Stimulated activated CD8-positive, alpha-beta memory T cell treated with anti-CD3 and anti-CD28 coated beads, Interleukin-7, amount 100 ng/mL, for 24 hours (primary cell): ENCODE results near the gene UCK1.

Experiments used
- DNase-seq: peaks from one replicate; pipeline ENCODE4 v3.0.0-alpha.2; 2020; ENCODE audit warnings: low read depth

Gene UCK1

DNA sequence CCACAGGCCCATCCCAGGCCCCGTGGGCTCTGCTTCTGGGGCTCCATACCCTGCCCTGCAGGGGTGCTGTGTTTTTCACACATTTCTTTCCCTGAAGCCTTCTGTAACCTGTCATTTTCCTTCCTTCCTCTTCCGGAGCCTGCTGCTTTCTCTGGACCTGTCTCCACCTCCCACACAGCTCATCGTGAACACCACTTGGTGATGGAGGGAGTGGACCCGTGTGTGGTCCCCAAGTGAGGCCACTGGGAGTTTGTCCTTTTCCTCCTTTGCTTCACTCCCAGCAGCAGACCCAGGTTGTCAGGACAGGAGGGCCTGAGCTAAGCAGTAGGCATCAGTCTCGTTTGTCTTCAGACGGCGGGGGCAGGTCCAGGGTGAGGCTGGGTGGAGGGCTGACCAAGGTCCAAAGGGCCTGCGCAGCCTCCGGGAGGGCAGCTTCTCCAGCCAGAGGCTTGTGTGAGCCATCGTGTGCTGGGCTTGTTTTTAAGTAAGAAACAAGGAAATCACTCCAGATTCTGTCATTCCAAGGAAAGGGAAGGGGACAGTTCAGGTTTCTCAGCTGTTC, 34.1 kb downstream of the UCK1 start:
- DNase-seq, result no peak

- DNase-seq, result no peak
These were observed 35.3 kb downstream of the UCK1 start for GRCh38 chr9:131495785-131496184.

- no peak for DNase-seq
These were observed 36.7 kb downstream of the UCK1 start for GRCh38 chr9:131494296-131494870.

- DNase-seq, result no peak
These were observed 39.0 kb downstream of the UCK1 start for GRCh38 chr9:131492070-131492469.

DNA sequence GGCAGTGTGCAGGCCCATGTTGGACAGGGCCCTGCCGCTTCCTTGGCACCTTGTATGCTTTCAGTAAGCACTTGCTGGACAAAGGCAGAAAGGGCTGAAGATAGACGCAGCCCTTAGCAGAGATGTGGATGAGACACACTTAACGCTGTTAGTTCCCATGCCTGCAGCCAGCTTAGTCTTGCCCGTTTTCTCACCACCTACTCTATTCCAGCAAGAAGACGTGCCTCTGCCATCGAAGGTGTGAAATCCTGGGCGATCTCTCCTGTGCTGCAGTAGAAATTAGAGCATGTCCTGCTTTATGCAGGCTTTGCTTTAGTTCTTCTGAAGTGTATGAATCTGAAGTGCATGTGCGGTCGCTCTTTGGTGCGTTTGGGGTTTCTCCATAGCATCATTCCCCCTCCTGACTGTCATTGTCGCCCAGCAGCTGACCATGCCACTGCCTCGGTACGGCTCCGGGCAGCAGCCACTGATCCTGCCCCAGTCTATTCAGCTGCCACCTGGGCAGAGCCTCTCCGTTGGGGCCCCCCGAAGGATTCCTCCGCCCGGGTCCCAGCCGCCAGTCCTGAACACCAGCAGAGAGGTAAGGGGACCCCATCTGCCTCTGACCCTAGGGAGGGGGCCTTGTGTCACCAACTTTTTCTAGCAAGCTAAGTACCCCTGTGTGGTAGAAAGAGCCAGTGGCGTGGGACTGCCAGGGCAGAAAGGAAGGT, 39.9 kb downstream of the UCK1 start:
- no peak for DNase-seq

DNA sequence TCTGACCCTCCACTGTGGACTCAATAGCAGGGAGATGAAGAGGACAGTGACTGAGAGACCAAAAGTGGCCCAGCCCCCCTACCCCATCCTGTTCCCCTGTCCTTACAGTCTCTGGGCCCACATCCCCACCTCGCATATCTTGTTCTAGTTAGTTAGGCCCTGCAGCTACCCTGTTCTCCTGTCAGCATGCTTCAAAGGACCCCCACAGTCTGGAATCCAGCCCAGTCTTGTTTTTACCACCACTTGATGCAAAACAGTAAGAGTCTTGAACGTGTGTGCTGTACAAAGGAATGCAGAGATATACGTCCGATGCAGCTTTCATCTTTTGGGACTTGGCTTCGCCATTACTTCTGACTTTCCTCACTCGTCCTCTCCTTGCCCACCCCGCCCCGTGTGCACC, 40.5 kb downstream of the UCK1 start:
- DNase-seq, result no peak

DNA sequence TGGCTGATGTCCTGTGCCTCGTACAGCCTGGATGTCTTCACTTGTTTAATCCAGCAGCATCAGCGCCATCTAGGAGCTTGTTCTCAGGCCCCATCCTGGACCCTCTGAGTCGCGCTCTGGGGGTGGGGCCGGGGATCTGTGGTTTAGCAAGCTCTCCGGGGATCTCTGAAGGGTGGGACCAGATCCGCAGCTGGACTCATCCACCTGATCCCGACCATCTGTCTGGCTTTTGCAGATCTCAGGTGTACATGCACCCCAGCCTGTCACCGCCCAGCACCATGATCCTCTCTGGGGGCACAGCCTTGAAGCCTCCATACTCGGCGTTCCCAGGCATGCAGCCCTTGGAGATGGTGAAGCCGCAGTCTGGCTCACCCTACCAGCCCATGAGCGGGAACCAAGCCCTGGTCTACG, 43.4 kb downstream of the UCK1 start:
- no peak for DNase-seq

GRCh38 chr9:131487001-131487400, 44.1 kb downstream of the UCK1 start:
- DNase-seq, result no peak

- DNase-seq, result no peak
These were observed 45.2 kb downstream of the UCK1 start for GRCh38 chr9:131485728-131486422.

DNA sequence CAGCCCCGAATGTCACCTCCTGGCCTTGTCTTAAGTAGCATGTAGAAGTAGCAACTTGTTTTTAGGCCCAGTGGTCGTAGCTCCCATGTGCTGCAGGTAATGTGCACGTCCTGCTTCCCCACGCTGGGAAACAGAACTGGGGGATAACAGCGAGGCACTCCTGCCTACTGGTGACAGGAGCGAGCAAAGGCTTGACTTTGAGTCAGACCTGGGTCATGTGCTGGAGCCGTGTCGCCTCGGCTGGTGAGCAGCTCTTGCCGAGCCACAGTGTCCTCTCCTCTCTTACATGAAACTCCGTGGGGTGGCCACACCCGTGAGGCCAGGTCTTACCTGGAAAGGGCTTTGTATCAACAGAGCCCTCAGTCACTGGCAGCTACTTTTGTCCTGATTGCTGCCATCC, 45.9 kb downstream of the UCK1 start:
- DNase-seq, result no peak

DNA sequence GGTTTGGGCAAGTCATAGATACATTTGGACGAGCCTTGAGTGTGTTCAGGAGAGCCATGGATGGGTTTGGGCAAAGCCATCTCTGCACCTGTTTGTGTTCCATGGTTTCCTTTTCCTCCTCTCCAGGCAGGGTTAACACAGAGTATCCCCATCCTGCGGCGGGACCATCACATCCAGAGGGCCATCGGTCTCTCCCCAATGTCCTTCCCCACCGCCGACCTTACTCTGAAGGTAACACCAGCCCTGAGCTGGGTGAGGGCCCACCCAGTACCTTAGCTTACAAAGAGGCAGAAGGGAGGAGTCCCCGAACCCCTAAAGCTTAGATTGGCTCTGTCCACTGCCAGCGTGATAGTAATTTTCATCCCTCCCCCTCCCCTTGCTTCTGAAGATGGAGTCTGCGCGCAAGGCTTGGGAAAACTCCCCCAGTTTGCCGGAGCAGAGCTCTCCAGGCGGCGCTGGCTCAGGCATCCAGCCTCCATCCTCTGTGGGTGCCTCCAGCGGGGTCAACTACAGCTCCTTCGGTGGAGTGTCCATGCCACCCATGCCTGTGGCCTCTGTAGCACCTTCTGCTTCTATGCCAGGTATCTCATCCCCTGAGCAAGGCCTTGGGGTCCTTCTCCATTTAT, 46.4 kb downstream of the UCK1 start:
- no peak for DNase-seq

DNA sequence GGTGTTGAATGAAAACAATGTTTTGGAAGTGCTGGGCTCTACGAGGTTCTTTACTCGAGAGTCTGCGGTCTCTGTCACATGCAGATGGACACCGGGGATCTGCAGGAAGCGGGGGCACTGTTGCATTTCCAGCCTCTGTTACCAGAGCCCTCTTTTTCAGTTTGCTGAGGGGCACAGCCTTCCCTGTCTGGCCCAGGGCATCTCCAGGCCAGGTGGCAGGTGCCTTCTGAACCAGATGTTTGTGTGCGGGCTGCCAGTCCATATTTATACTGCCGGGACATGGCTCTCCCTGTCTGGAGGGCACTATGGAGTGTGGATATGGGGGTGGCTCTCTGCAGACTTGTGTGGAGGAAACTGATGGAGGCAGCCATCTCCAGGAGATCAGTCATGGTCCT, 47.0 kb downstream of the UCK1 start:
- DNase-seq, result no peak

DNA sequence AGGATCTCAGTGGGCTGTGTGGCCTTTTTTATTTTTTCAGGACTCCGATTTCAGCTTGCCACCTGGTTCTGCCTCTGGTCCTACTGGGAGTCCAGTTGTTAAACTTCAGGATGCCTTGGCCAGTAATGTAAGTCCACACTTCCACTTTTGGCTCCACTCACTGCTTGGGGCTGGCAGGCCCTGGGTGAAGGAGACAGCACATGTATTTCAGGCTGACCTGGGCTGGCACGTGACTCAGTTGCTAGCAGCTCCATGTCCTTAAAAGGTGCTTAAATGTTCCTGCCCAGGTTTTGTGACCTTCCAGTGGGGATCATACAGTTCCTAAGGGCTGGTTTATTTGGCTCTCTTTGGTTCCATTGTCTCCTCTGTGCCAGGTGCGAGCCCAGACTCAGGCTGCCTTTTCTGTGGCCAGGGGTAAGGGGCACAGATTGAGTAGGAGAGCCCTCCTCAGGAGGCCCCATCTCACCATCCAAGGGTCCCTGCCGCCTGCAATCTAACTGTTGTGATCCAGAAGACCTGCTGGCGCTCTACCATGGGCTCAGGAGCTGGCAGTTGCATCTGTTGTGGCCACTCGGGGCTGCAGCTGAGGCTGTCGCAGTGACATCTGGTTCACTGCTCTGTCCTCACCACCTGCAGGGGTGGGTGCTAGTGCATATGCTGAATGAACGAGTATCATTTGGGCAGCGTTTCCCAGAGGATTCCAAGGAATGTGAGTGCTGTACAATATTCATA, 47.6 kb downstream of the UCK1 start:
- DNase-seq, result no peak

DNA sequence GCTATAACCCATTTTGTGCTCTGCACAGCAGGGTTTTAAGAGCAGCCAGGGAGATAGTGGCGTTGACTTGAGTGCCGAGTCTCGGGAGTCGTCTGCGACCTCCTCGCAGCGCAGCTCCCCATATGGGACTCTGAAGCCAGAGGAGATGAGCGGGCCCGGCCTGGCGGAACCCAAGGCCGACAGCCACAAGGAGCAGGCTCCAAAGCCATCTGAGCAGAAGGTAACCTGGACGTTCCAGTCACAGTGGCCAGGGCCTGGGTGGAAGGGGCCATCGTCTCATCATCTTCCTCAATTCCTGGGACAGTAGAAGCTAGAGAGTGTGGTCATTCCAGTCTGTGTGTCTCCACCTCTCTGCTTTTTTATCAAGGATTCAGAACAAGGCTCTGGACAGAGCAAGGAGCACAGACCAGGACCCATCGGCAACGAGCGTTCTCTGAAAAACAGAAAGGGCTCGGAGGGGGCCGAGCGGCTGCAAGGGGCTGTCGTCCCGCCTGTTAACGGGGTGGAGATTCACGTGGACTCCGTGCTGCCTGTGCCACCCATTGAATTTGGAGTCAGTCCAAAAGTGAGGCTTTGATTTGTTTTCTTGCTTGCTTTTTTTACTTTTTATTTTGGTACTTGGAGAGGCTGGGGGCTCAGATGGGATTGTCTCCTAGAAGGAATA, 48.6 kb downstream of the UCK1 start:
- DNase-seq, result no peak

GRCh38 chr9:131481441-131482342, 49.4 kb downstream of the UCK1 start:
- DNase-seq, result no peak

GRCh38 chr9:131480258-131480657, 50.8 kb downstream of the UCK1 start:
- no peak for DNase-seq

DNA sequence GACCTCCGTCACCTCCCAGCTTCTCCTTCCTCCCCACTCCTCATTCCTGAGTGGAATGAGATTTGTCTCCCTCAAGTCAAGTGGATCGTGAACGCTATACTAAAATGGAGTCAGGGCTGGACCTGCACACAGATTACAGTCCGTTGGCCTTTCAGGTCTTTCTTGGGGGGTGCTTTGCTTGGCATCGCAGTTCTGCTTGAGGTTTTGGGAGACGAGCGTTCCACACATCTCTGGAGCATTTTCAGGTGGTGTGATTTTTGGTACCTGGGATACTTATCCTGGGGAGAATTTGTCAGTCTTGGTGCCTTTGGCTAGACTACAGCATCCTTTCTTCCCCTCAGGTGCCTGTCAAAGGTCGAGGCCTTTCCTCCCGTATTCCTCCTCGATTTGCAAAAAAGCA, 52.2 kb downstream of the UCK1 start:
- DNase-seq, result no peak

DNA sequence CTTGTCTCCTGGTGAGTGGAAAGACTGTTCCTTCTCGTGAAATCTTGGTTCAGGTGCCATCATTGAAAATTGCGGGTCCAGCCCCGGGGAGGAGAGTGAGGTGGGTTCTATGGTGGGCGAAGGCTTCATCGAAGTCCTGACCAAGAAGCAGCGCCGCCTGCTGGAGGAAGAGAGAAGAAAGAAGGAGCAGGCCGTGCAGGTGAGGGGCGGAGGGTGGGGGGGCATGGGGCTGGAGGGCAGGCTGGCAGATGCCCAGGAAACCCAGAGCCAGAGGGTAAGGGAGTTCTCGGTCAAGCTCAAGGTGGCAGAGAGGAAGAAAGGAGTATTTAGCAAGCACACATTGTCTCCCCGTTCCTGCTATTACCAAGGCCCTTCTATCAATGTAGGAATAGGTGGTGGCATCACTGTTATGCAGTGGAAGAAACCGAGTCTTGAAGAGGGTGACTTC, 52.6 kb downstream of the UCK1 start:
- peak; percentile 27 for DNase-seq

DNA sequence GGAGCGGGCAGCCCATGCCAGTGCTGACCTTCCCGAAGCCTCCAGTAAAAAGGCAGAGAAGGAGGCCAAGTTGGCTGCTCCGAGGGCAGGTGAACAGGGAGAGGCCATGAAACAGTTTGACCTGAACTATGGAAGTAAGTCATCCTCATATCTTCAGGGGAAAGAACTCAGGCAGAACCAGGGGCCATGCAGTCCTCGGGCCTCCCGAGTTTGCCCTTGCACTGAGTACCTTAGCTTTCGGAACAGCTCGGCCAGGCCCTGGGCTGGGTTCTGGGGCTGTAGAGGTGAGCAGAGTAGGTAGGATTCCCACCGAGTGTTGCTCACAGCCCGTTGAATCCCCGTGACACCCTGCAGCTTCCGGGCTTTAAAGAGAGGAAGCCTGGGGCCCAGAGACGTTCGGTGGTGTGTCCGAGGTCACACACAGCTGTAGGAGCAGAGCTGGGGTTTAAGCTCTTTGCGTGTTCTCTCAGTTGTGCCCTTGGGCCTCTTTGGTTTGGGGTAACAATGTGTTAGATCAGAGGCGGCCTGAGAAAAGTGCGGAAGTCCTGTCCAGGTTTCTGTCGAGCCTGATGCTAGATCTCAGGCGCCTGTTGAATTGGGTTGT, 53.1 kb downstream of the UCK1 start:
- DNase-seq, result no peak

DNA sequence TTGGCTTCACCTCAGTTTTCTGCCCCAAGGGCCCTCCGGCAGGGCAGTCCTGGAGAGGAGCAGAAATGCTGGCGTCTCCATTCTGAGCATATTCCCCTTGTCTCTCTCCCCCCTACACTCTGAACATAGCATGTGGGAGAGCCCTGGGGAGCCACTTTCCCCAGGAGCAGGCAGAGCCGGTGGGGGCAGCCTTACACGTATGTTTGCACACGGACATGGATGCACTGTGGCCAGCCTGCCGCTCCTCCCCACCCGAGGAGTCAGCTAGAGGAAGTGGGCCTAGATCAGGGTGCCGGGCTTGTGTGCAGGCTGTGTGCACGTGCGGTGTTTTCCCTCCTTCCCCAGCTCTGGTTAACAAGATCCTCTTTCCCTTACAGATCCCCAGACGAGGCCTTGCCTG, 53.7 kb downstream of the UCK1 start:
- no peak for DNase-seq
